ENCODE measurements around the gene KIZ. TPM values are rescaled to one million over a fixed set of nuclear protein-coding genes. Genes with fewer than 3 reads are reported as not detected.

Gene KIZ
- total and polyA plus RNA-seq, 2 of the 4 experiments (the other 2 are of a cell fraction) = 9.9 to 14.0 TPM

- no peak for TF ChIP-seq RAD21 (IDR thresholded peaks at IDR 0.05; ENCODE audit: low read length)
These were observed 25.1 kb upstream of the KIZ start (continued) for GRCh38 chr20:21100578-21101452.

GRCh38 chr20:21101453-21101931 is 24.4 kb upstream of the KIZ start:
- in situ Hi-C loops (cut with MboI; ENCODE audit: low sequenced_read_pairs) = no loop called here
- Histone ChIP-seq H3K56ac (ENCODE audit: extremely low read depth, insufficient read depth, low read length) (no peak overlapping the region), H3K4me3 (ENCODE audit: insufficient read depth, low read depth, low read length) (no peak overlapping the region; the same call in 1 of the 2 replicates), H3K4me2 (ENCODE audit: low read depth, low read length) (no peak overlapping the region), H3K14ac (replicated peaks; ENCODE audit: low read depth, low read length) (no peak overlapping the region), H2BK5ac (ENCODE audit: low read depth, low read length, poor library complexity, severe bottlenecking) (no peak overlapping the region), H4K91ac (ENCODE audit: insufficient read depth, low read depth, low read length) (no peak overlapping the region), H2AK5ac (ENCODE audit: low read depth, low read length) (no peak overlapping the region), H4K8ac (ENCODE audit: low read depth in 2 of 2, low read length in 2 of 2) (no peak overlapping the region), H3K79me1 (ENCODE audit: low read depth in 1 of 2, low read length in 2 of 2) (no peaks in the 10 kb centered on the region), H3K9me3 (ENCODE audit: control insufficient read depth, insufficient read depth, low read length) (peaks cover 5% of the 10 kb centered on the region), H4K5ac (ENCODE audit: low read depth, low read length) (no peak overlapping the region), H3K36me3 (ENCODE audit: control insufficient read depth, insufficient read depth, low read length) (no peaks in the 10 kb centered on the region), H2AK9ac (replicated peaks; ENCODE audit: low read depth, low read length, poor library complexity) (no peak overlapping the region), H3K4me1 (ENCODE audit: control insufficient read depth, insufficient read depth, low read length) (peaks cover 5% of the 10 kb centered on the region; the same call in 1 of the 2 replicates), H4K20me1 (ENCODE audit: insufficient read depth, low read length) (no peaks in the 10 kb centered on the region), H3K4ac (ENCODE audit: low read depth, low read length) (no peak overlapping the region), H2AFZ (replicated peaks; ENCODE audit: low read length, poor library complexity) (peak overlapping the region; percentile 74), H3K9ac (ENCODE audit: low read depth, low read length) (no peak overlapping the region), H2BK15ac (ENCODE audit: low read depth, low read length) (no peak overlapping the region), H3K23ac (ENCODE audit: low read depth, low read length) (no peak overlapping the region), H3K27me3 (ENCODE audit: control insufficient read depth, insufficient read depth, low read length) (peaks cover 87% of the 10 kb centered on the region), H2BK120ac (ENCODE audit: low read depth, low read length) (no peak overlapping the region), H3K18ac (ENCODE audit: low read depth, low read length) (no peak overlapping the region), H3K27ac (ENCODE audit: insufficient read depth, low read length) (no peak overlapping the region), H3K9me1 (ENCODE audit: insufficient read depth, low read length) (no peaks in the 10 kb centered on the region; the same call in 1 of the 2 replicates), H2BK20ac (ENCODE audit: low read depth, low read length) (no peak overlapping the region)
- DNase-seq (no peak), ATAC-seq (ENCODE audit: low read depth) (no peak)
- intact Hi-C loops (cut with micrococcal nuclease) = no loop called here
- CTCF ChIA-PET = no interaction called here
- BruUV-seq (replicated peaks) = no TSS peak
- dilution Hi-C loops (cut with HindIII; ENCODE audit: low sequenced_read_pairs, unreplicated experiment) = no loop called here
- WGBS, 2 experiments (ENCODE audit: extremely low coverage in 2 of 2, insufficient read length in 1 of 2) = 2% methylated on average over 12 of the region's 35 CpGs; no CpG with 5 or more reads in 1 of the 2 experiments
- POLR2A ChIA-PET (ENCODE audit: unreplicated experiment) = no interaction called here
- TF ChIP-seq RAD21 (IDR thresholded peaks at IDR 0.05; ENCODE audit: low read length) (no peak), RFX5 (IDR thresholded peaks at IDR 0.05; ENCODE audit: low read depth, low read length) (no peak), MAFK (IDR thresholded peaks at IDR 0.05; ENCODE audit: low read depth, low read length) (no peak), FOS (IDR thresholded peaks at IDR 0.05; ENCODE audit: low read depth, low read length) (no peak), CTCF (conservative IDR thresholded peaks at IDR 0.05; ENCODE audit: low read depth, low read length) (no peak), RCOR1 (IDR thresholded peaks at IDR 0.05; ENCODE audit: insufficient replicate concordance, low read length) (no peak), MAZ (IDR thresholded peaks at IDR 0.05; ENCODE audit: borderline replicate concordance, low read depth, low read length) (no peak), NFE2L2 (IDR thresholded peaks at IDR 0.05; ENCODE audit: low read depth, low read length) (no peak), MXI1 (IDR thresholded peaks at IDR 0.05; ENCODE audit: borderline replicate concordance, low read depth, low read length) (no peak), POLR2A (IDR thresholded peaks at IDR 0.05; ENCODE audit: low read depth, low read length) (no peak), SMC3 (IDR thresholded peaks at IDR 0.05; ENCODE audit: low read depth, low read length) (no peak), USF2 (IDR thresholded peaks at IDR 0.05; ENCODE audit: low read depth, low read length) (no peak), CEBPB (IDR thresholded peaks at IDR 0.05; ENCODE audit: low read depth, low read length) (no peak), BHLHE40 (IDR thresholded peaks at IDR 0.05; ENCODE audit: low read depth, low read length) (no peak)

All from IMR-90 (cell line).